Stimulated activated CD4-positive, alpha-beta T cell treated with anti-CD3 and anti-CD28 coated beads, Interleukin-2, amount 100 ng/mL, for 24 hours (primary cell): ENCODE data around the gene SH2D2A.

Experiments
- DNase-seq, 2 donors: peaks; one replicate each; pipeline ENCODE4 v3.0.0-alpha.2; 2020

SH2D2A gene

DNA sequence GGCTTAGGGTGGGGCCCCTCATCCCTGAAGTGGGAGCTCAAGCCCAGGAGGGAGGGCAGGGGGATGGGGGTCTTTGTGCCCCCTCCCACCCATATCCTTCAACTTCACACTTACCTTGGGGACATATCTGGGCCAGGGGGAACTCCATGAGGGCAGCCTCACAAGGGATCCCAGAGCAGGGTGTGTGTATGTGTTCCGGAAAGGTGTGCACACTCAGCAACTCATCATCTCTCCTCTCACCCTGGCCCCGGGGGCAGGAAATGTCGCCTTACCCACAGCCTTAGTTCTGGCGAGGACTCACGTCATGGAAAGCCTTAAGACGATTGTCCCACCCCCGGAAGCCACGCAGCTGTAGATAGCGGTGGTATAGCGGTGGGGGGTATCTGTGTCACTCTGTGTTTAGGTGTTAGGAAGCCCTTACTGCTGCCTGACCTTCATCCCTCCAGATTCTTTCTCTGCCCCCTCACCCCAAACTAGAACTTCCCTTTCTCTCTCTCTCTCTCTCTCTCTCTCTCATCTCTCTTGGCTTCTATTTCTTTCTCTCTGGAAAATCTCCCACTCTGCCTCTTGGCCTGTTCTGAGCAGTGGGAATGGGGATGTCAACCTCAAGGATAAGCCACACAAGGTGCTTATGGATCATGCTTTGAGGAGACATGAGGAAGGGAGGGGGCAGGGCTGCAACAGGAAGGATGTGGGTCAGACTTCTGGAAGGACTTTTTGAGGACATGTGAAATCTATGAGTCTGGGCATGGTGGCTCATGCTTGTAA lies at the start of gene SH2D2A:
Gene SH2D2A, minus strand, starts transcription at position 288 of the 768 bp plus-strand sequence. Its CDS starts 140 bp downstream, at position 148.
- peak; percentile 91 to 94 for DNase-seq

DNA sequence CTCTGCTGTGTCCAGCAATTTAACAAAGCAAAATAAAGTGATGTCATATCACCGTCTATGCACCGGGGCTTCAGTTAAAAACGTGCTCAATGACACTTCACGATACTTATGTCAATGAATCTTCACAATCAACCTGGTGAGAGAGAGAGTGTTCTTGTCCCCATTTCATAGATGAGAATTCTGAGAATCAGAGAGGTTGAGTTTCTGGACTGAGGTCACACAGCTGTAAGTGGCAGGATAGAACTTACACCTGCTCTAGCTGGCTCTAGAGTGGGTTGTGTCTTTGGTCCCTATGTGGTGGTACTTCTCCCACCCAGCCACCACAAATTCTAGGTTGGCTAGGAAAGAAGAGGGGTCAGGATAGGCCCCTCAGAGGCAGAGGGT lies 49.2 kb upstream of the SH2D2A start:
- DNase-seq, result no peak

DNA sequence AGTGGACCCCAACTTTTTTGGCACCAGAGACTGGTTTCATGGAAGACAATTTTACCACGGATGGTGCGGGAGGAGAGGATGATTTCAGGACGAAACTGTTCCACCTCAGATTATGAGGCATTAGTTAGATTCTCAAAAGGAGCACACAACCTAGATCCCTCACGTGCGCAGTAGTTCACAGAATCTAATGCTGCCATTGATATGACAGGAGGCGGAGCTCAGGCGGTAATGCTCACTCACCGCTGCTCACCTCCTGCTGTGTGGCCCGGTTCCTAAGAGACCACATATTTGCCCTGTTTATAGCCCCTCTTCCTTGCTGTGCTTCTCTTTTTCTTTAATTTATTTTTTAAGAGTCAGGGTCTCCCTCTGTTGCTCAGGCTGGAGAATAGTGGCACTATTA lies 48.6 kb upstream of the SH2D2A start:
- no peak for DNase-seq

DNA sequence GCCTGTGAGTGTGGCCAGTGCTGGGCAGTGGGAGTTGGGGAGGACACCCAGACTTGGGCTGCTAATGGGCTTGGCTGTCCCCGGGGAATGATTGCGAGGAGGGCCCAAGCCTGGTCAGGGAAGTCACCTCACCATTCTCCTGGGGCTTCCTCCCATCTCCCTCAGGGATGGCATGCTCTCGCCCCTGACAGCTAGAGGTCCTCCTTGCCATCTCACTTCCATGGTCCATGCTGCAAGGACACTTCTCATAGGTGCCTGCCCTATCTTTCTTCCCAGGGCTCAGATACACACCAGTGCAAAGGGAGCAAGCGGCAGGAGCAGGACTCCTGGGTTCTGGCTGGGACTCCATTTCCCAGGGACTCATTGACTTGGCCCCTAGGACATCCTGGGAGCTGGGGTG lies 48.1 kb upstream of the SH2D2A start:
- DNase-seq, result no peak

DNA sequence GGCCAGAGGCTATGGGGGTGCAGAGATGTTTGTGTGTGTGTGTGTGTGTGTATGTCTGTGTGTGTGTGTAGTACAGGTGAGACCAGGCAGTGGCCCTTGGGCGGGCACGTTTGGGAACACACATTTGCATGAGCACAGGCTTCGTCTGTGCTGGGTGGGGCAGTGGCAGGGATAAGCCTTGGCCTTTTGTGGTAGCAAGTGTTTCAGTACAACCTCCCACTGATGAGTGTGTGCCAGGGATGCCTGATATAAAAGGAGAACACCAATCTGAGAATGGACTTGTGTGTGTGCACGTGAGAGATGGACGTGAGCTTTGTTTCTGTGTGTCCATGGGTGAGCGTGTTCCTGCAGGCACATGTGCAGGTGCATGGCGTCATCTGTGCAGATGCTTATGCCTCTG lies 47.0 kb upstream of the SH2D2A start:
- DNase-seq, result no peak

DNA sequence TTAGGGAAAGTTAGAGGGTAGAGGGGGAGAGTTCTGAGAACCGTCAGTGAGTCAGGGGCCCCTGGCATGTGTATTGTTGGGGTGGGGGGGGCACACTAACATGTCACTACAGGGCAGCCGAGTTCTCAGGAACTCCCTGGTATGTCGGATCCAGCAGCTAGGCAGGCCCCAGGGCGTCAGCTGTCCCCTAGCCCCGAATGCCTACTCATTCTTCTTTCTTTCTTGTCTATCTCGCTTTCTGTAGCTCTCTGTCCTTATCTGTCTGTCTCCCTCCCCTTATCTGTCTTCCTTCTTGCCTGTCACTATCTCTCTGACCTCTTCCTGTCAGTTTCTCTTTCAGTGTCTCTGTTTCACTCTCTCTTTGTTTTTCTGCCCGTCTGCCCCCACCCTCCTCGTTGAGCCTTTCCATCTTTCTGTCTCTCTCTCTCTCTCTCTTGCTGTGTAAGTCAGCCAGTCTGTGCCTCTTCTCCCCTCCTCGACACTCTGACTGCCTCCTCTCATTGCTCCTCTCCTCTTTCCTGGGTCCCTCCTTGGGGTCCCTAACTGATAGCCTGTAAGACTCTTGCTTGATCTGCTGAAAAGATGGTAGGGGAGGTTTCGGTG lies 46.5 kb upstream of the SH2D2A start:
- DNase-seq, result peak in 1 of 2 donors; percentile 32

DNA sequence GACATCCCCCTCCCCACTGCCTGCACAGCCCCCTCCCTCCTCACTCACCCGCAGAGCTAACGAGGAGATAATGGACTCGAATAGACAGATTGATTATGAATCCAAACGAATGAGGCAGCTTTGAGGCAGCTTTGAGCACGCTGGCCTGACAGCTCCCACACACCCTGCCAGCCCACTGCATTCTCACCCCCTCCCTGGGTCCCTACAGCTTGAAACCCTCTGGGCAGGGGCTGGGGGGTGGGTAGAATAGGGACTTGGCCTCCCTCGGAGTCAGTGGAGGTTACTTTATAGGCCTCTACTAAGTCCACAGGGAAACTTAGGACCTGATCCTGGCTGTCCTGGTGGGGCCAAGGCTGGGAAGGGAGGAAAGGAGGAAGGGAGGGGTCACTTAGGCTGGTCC lies 45.9 kb upstream of the SH2D2A start:
- DNase-seq, result no peak

DNA sequence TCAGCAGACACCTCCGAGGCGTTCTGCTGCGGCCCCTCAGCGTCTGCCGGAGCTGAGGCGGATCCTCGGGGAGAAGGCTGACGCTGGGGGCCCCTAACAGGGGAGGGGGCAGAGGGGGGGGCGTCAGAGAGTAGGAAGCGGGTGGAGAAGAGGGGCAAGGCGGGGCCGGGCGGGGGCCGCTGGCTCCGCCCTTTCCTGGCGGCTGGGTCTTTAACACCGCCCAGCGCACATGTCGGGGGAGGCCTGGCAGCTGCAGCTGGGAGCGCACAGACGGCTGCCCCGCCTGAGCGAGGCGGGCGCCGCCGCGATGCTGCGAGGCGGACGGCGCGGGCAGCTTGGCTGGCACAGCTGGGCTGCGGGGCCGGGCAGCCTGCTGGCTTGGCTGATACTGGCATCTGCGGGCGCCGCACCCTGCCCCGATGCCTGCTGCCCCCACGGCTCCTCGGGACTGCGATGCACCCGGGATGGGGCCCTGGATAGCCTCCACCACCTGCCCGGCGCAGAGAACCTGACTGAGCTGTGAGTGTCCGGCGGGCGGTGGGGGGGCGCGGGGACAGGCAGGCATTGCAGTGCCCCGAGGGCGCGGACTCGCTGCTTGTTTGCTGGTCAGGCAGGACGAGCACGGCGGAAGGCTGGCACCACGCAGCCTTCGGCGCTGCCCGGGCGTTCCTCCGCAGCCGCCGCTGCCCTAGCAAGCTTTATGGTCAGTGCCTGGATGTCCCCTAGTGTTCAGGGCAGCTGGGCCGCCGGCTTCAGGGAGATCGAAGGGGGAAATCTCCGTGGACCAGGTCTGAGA lies 44.2 kb upstream of the SH2D2A start, which contains the start of gene NTRK1:
Gene NTRK1, plus strand, starts transcription at position 238 of the 796 bp plus-strand sequence. Its CDS starts 70 bp downstream, at position 308.
- peak; percentile 55 to 59 for DNase-seq

DNA sequence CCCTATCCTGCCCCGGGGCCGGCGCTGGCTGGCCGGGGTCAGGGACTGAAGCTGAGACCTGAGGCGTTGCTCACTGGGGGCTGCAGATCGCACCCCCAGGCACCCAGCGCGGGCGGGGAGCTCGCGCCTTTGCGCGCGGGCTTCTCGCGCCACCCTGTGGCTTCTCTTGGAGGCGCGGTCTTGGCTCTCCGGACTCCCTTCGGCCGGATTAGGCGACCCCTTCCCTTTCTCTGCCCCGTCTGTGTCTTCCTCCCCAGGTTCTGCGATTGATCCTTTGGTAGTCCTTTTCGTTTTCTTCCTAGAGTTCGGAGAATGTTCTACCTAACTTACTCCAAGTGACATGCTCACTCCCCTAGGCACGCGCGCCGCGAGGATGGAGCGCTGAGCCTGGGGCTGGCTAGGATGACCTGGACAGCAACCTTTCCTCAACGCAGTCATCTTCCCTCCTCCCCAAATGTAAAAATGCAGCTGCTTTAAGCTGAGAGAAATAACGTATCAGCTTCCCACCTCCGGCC lies 43.5 kb upstream of the SH2D2A start:
- DNase-seq, result peak; percentile 67 to 71

DNA sequence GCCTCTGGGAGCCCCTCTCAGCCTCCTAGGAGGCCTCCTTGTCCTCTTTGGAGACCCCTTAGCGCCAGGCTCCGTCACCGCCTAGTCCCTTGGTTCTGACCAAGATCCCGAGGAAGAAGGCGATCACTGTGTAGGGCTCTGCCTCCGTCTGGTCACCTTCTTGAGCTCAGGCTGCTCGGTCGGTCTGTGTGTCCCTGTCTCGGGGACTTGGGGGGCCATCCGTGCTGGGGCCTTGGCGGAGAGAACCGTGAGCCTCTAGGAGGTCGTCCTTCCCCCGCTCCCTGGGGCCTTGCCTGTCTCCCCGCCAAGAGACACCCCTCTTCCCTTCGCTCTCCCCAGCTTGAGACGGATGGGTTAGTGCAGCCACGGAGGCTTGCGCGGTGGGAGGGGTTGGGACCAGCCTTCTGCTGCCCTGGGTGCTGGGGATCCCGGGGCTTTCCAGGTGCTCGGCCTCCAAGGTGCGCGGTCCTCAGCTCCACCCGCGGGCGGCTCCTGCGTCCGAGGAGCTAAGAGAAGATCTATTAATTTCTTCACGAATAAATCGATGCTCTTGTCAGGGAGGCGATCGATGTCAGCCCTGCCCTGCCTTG lies 43.0 kb upstream of the SH2D2A start:
- peak in 1 of 2 donors; percentile 32 for DNase-seq

DNA sequence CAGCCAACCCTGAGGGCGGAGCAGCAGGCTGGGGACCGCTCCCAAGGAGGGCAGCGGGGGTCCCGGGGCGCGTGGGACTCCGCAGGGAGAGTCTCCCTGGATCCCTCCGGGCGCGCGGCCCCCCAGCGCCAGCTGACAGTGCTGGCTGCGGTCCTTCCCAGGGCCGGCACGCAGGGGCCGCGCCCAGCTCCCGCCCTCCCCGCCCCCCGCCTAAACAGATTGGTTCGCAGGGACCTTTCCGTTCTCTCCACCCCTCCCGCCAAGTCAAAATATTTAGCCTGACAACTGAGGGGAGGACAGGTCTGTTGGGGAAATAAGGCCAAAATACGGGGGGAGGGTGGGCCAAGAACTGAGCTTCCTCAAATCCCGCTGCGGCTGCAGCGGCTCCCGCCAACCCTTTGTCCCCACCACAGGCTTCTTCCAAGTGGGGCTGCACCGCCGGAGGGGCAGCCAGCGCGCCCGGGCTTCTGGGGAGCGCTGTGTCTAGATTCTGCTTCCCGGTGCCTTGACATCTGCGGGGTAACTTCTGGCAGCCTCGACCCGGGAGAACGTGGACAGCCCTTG lies 42.4 kb upstream of the SH2D2A start, which contains the start of gene INSRR:
Gene INSRR, minus strand, starts transcription at position 159 of the 564 bp plus-strand sequence. CDS start 496 bp downstream, outside the sequence.
- no peak for DNase-seq

DNA sequence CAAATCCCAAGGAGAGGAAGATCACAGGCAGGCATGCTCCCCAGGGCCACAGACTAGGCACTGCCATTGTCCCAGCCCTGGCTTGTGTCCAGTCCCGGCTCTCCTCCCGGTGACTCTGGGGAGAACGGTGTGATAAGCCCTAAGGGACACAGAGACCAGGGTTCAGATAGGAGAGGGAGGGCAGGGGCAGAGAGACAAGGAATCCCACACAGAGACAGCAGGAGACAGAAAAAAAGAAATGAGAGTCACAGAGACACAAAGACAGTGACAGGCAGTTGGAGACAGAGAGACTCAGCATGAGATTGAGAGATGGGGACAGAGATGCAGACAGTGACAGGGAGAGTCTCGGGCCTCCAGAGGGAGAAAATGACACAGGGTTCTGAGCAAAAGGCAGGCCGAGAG lies 41.9 kb upstream of the SH2D2A start:
- no peak for DNase-seq

DNA sequence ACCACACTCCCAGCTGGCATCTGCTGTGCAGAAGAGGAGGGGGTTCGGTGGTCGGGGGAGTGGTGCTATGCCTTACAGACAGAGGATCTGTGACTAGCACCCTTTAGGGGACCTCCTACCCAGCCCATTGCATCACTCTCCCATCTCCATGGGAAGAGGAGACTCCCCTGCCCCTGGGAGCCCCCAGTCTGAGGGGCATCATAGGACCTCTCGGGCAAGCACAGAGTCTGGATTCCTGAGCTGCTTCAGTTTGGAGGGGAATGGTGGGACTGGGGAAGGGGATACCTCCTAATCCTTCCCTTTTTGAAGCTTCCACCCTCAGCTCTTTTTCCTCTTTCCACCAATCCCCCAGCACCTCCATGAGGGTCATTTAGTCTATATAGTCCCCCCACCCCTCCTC lies 40.9 kb upstream of the SH2D2A start:
- no peak for DNase-seq

DNA sequence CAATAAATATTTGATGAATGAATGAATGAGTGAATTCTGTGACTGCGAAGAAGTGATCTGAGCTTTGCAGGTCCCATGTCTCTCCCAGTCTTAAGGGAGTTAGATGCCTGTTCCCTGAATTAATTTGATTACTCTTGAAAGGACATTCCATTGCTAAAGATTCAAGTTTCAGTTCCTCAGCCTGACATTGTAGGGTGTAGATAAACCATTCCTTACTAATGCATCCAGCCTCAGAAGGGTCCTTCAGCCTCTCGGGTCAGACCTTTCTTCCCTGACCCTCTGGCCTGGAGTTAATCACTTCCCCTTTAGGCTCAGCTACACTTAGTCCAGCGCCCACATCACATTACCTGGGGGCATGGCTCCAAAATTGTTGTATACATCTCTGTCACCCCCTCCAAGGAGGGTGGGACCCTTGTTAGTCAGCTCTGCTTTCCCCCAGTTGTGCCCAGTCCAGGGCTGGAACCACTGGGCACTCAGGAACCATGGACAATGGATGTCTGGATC lies 39.7 kb upstream of the SH2D2A start:
- no peak for DNase-seq

DNA sequence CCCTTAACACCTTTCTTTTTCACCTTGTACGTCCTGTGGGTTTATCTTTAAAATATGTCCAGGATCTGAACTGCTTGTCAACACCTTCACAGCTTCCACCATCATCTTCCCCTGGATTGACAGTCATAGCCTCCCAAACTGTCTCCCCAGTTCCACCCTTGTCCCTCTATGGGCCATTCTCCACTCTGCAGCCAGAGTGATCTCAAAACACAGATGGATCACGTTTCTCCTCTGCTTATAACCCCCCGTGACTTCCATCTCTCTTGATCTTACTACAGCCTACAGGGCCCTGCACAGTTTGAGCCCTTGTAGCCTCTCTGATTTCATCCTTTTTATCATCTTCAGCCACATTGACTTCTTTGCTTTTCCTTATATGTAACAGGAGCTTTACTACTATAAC lies 38.0 kb upstream of the SH2D2A start:
- DNase-seq, result no peak

DNA sequence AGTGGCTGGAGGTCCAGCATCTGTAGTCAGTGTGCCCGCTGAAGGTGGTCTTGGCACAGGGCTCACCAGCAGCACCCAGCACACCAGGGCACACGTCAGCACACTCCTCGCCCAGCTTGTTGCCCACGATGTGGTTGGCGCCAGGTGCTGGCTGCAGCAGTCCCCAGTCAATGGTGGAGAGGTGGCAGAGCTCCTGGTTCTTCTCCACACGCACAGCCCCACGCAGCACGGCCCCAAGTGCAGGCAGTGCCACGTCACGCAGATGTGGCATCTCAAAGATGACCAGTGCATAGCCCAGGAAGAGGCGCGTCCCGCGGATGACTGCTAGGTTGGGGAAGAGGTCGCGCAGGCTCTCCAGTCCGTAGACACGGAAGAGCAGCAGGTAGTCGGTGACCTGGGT lies 37.1 kb upstream of the SH2D2A start:
- no peak for DNase-seq

DNA sequence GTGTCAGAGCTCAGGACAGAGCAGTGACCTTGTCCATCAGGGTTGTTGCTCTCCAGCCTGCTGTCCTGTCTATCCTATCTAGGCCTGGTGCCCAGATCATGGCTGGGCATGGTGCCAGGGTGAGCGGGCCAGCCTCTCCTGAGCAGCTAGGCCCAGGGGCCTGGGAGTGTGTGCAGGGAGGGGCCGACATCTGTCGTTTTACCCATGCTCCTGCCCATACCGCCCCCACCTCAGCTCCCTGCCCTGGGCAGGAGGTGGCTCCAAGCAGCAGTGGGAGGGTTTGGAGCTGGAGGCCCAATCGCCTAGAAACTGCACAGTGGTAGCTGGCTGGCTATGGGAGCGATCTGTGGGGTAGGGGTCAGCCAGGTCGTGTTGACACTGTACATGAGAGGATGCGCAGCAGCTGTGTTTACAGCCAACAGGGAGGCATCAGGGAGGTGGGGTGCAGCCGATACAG lies 35.8 kb upstream of the SH2D2A start:
- no peak for DNase-seq

DNA sequence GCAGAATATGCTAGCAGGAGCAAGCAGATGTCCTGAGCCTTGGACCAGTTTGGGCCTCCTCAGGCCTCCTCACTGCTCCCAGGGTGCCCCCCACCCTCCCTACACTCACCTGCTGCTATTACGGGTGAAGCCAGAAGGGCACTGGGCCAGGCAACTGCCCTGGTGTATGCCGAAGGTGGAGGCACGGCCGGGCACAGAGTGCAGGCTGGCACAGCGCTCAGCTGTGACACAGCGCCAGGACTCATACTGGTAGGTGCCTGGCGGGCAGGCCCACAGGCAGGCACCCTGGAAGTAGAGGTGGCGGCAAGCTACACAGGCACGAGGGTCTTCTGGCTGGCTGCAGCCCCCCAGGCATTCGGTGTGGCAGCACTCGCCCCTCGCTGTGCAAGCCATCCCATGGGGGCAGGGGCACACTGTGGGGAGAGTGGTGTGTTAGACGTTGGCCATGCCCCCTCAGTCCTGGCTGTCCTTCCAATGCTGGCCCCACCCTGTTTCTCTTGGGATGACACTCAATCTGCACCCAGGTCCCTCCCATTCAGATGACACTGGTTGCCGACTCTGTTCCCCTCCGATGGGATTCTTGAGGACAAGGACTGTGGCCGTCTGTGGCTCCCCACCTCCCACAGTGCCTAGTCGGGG lies 35.2 kb upstream of the SH2D2A start:
- no peak for DNase-seq

DNA sequence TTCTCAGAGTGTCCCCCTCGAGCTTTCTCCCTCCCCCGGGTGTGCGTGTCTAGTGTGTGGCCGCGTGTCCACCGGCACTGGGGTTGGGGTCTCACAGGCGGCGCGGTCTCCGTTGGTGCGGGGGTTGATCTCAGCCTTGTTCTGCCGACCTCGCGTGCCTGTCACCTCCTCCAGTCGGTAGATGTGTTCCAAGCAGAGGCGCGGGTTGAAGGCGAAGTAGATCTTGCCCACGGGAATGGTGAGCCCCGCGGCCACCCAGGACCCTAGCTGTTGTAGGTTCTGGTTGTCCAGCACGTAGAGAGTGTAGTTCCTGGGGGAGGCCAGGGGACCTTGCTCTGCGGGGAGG lies 32.5 kb upstream of the SH2D2A start:
- no peak for DNase-seq

DNA sequence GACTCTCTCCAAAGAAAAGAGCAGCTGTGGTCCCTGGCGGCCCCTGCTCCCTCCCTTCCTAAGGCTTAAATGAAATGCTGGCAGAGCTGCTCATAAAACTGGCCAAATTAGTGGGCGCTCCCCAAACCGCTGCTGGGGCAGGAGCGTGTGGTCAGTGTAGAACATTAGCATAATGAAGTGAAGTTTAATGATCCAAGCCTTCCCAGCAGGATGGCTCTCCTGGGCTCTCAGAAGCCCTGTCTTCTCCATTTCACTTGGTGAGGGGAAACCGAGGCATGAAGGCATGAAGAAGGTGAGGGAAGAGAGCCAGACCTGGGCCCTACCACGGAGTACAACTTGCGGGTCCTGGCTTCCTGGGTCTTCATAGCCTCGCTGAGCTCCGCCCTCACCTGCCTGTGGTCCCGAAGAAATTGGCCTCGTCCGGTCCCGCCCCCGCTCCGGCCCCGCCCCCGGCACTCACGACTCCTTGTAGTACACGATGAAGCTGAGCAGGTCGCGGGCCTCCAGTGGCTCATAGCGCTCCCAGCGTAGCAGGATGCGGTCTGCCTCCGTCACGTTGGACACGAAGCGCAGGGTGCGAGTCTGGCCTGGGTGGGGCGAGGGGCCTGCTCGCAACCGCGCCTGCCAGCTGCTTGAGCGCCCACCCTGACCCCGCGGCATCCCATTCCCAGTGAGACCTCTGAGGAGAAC lies 32.0 kb upstream of the SH2D2A start:
- peak; percentile 54 to 76 for DNase-seq
